Measurements from ENCODE around the gene STAC.

The STAC gene

DNA sequence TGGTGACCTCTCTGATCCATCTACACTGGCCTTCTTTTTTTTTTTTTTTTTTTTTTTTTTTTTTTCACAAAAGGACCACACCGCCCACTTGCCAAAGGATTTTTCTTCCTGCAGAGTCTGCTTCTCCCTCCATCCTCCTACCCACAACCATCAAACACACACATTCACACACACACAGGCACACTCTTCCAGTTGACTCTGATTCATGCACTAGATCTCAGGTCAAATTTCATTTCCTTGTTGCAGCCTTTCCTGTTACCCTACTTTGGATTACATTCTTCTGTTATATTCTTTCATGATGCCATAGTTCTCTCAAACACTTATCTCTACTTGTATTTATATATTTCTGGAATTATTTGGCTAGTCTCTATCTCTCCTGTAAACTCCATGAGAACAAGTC is 133.9 kb downstream of the STAC start:
- H3K4me1 ChIP-seq (ENCODE audit: control insufficient read depth, low read length): no peaks in the 10 kb centered on the region
- H3K4me3 ChIP-seq (ENCODE audit: low read length): no peak overlapping the region
- no peaks in the 10 kb centered on the region for H3K36me3 ChIP-seq (ENCODE audit: control insufficient read depth, low read length)
- no peak overlapping the region for H3K4me2 ChIP-seq (ENCODE audit: low read length)
- TF ChIP-seq EZH2phosphoT487 (IDR thresholded peaks at IDR 0.05; ENCODE audit: borderline replicate concordance, low read length): no peak
- TF ChIP-seq CTCF (IDR thresholded peaks at IDR 0.05; ENCODE audit: low read depth, low read length, poor library complexity, severe bottlenecking): no peak
- H3K79me2 ChIP-seq (ENCODE audit: control insufficient read depth, low read length): no peaks in the 10 kb centered on the region
- H3K9me2 ChIP-seq (replicated peaks; ENCODE audit: control insufficient read depth, low read length): no peaks in the 10 kb centered on the region
- H3K9me3 ChIP-seq (ENCODE audit: control insufficient read depth, insufficient read depth, low read length): no peaks in the 10 kb centered on the region
- H3F3A ChIP-seq (ENCODE audit: control insufficient read depth, insufficient read depth): no peaks in the 10 kb centered on the region
- H3K27me3 ChIP-seq (ENCODE audit: control insufficient read depth, low read length): no peaks in the 10 kb centered on the region
- no peaks in the 10 kb centered on the region for H4K20me1 ChIP-seq (ENCODE audit: control insufficient read depth, insufficient read depth, low read depth, low read length)
- H3K27ac ChIP-seq (ENCODE audit: low read depth, low read length): no peak overlapping the region

DNA sequence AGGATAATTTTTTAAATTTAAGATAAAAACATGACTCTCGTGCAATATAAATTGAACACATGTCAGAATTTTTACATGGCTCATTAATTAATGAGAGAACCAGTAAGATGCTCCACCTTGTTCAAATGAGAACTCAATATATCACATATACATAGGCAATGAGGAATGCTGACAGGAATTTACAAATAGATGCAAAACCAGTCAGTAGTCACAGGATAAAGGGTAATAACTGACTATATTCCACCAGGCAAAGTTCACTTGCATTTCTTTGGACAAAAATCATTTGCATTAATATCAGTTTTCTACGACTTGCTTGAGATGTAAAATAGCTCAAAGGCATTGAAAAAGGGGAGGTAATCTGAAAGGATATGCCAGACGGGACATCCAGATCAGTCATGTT is 139.4 kb downstream of the STAC start:
- H3F3A ChIP-seq (ENCODE audit: control insufficient read depth, insufficient read depth): no peaks in the 10 kb centered on the region
- TF ChIP-seq CTCF (IDR thresholded peaks at IDR 0.05; ENCODE audit: low read depth, low read length, poor library complexity, severe bottlenecking) (no peak), EZH2phosphoT487 (IDR thresholded peaks at IDR 0.05; ENCODE audit: borderline replicate concordance, low read length) (no peak)
- H3K36me3 ChIP-seq (ENCODE audit: control insufficient read depth, low read length): no peaks in the 10 kb centered on the region

GRCh38 chr3:36520241-36521006 is 140.1 kb downstream of the STAC start:
- Histone ChIP-seq H3K9me2 (replicated peaks; ENCODE audit: control insufficient read depth, low read length) (no peaks in the 10 kb centered on the region), H3K4me2 (ENCODE audit: low read length) (no peak overlapping the region), H3K27me3 (ENCODE audit: control insufficient read depth, low read length) (no peaks in the 10 kb centered on the region), H3K9me3 (ENCODE audit: control insufficient read depth, insufficient read depth, low read length) (no peaks in the 10 kb centered on the region), H4K20me1 (ENCODE audit: control insufficient read depth, insufficient read depth, low read depth, low read length) (no peaks in the 10 kb centered on the region), H3K4me1 (ENCODE audit: control insufficient read depth, low read length) (no peaks in the 10 kb centered on the region), H3K79me2 (ENCODE audit: control insufficient read depth, low read length) (no peaks in the 10 kb centered on the region), H3K4me3 (ENCODE audit: low read length) (no peak overlapping the region), H3K36me3 (ENCODE audit: control insufficient read depth, low read length) (no peaks in the 10 kb centered on the region), H3K27ac (ENCODE audit: low read depth, low read length) (no peak overlapping the region), H3F3A (ENCODE audit: control insufficient read depth, insufficient read depth) (no peaks in the 10 kb centered on the region)
- TF ChIP-seq EZH2phosphoT487 (IDR thresholded peaks at IDR 0.05; ENCODE audit: borderline replicate concordance, low read length) (no peak), CTCF (IDR thresholded peaks at IDR 0.05; ENCODE audit: low read depth, low read length, poor library complexity, severe bottlenecking) (no peak)

More for the DNA sequence above, 139.4 kb downstream of the STAC start:
- Histone ChIP-seq H3K79me2 (ENCODE audit: control insufficient read depth, low read length) (no peaks in the 10 kb centered on the region), H4K20me1 (ENCODE audit: control insufficient read depth, insufficient read depth, low read depth, low read length) (no peaks in the 10 kb centered on the region), H3K27ac (ENCODE audit: low read depth, low read length) (no peak overlapping the region), H3K4me3 (ENCODE audit: low read length) (no peak overlapping the region), H3K27me3 (ENCODE audit: control insufficient read depth, low read length) (no peaks in the 10 kb centered on the region), H3K4me2 (ENCODE audit: low read length) (no peak overlapping the region), H3K9me3 (ENCODE audit: control insufficient read depth, insufficient read depth, low read length) (no peaks in the 10 kb centered on the region), H3K9me2 (replicated peaks; ENCODE audit: control insufficient read depth, low read length) (no peaks in the 10 kb centered on the region), H3K4me1 (ENCODE audit: control insufficient read depth, low read length) (no peaks in the 10 kb centered on the region)

Measured in DOHH2 (cell line).